ENCODE data around the gene TP53TG5.

- TF ChIP-seq, protein P1, sequence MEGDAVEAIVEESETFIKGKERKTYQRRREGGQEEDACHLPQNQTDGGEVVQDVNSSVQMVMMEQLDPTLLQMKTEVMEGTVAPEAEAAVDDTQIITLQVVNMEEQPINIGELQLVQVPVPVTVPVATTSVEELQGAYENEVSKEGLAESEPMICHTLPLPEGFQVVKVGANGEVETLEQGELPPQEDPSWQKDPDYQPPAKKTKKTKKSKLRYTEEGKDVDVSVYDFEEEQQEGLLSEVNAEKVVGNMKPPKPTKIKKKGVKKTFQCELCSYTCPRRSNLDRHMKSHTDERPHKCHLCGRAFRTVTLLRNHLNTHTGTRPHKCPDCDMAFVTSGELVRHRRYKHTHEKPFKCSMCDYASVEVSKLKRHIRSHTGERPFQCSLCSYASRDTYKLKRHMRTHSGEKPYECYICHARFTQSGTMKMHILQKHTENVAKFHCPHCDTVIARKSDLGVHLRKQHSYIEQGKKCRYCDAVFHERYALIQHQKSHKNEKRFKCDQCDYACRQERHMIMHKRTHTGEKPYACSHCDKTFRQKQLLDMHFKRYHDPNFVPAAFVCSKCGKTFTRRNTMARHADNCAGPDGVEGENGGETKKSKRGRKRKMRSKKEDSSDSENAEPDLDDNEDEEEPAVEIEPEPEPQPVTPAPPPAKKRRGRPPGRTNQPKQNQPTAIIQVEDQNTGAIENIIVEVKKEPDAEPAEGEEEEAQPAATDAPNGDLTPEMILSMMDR (conservative IDR thresholded peaks at IDR 0.05; ENCODE audit: low read depth, low read length) = no peak
- no peak for TF ChIP-seq EZH2 (IDR thresholded peaks at IDR 0.05; ENCODE audit: low read length, unreplicated experiment)
Observed at GRCh38 chr20:45347297-45347935, 30.7 kb downstream of the TP53TG5 start.
